H9 (cell line): ENCODE data around the gene KDM3A. TPM values are rescaled to one million over a fixed set of nuclear protein-coding genes. Genes with fewer than 3 reads are reported as not detected.

Source experiments
- DNase-seq: peaks from one replicate; pipeline ENCODE4 v3.0.0-alpha.2; 2017
- H2AFZ ChIP-seq: one replicate; pipeline ENCODE4 v1.6.1; 2013; ENCODE audit warnings: mild to moderate bottlenecking, low read length, control low read depth, moderate library complexity
- H2AK5ac ChIP-seq: 2 replicates; pipeline ENCODE4 v1.6.1; 2013; ENCODE audit warnings: low read length, control low read depth, mixed read lengths; ENCODE audit not compliant: insufficient read length
- H2BK120ac ChIP-seq: one replicate; pipeline ENCODE4 v1.6.1; 2013; ENCODE audit warnings: low read depth, mild to moderate bottlenecking, low read length, control low read depth, inconsistent platforms; ENCODE audit not compliant: poor library complexity, severe bottlenecking
- H2BK12ac ChIP-seq: 2 replicates; pipeline ENCODE4 v1.6.1; 2013; ENCODE audit warnings: low read length, control low read depth, mixed read lengths, low read depth; ENCODE audit not compliant: insufficient read length
- H2BK15ac ChIP-seq: 2 replicates; pipeline ENCODE4 v1.6.1; 2013; ENCODE audit warnings: low read depth, low read length, control low read depth
- H2BK20ac ChIP-seq: one replicate; pipeline ENCODE4 v1.6.1; 2013; ENCODE audit warnings: low read depth, mild to moderate bottlenecking, low read length, control low read depth, inconsistent platforms; ENCODE audit not compliant: poor library complexity, severe bottlenecking
- H2BK5ac ChIP-seq: 2 replicates; pipeline ENCODE4 v1.6.1; 2013; ENCODE audit warnings: low read length, control low read depth, mixed read lengths; ENCODE audit not compliant: insufficient read length
- H3K14ac ChIP-seq: 2 replicates; pipeline ENCODE4 v1.6.1; 2013; ENCODE audit warnings: low read length, control low read depth; ENCODE audit not compliant: insufficient read depth
- H3K18ac ChIP-seq: 2 replicates; pipeline ENCODE4 v1.6.1; 2013; ENCODE audit warnings: low read depth, mild to moderate bottlenecking, mixed read lengths, low read length, control low read depth; ENCODE audit not compliant: insufficient read length
- H3K23ac ChIP-seq: 2 replicates; pipeline ENCODE4 v1.6.1; 2013; ENCODE audit warnings: low read length, control low read depth, mixed read lengths, low read depth; ENCODE audit not compliant: insufficient read length
- H3K23me2 ChIP-seq: 2 replicates; pipeline ENCODE4 v1.6.1; 2013; ENCODE audit warnings: low read depth, mild to moderate bottlenecking, mixed read lengths, low read length, control low read depth; ENCODE audit not compliant: insufficient read length, poor library complexity, severe bottlenecking
- H3K27ac ChIP-seq: 2 replicates; pipeline ENCODE4 v1.5.1; 2013; ENCODE audit warnings: low read length, control low read depth, mixed read lengths, low read depth; ENCODE audit not compliant: insufficient read length
- H3K27me3 ChIP-seq: 2 replicates; pipeline ENCODE4 v1.6.1; 2013; ENCODE audit warnings: low read length, control low read depth, inconsistent platforms; ENCODE audit not compliant: insufficient read depth
- H3K4ac ChIP-seq: 2 replicates; pipeline ENCODE4 v1.6.1; 2013; ENCODE audit warnings: low read depth, mild to moderate bottlenecking, control low read depth, inconsistent platforms, low read length, moderate library complexity
- H3K4me1 ChIP-seq: 2 replicates; pipeline ENCODE4 v1.6.1; 2013; ENCODE audit warnings: low read length, control low read depth, inconsistent platforms; ENCODE audit not compliant: insufficient read depth
- H3K4me2 ChIP-seq: 2 replicates; pipeline ENCODE4 v1.6.1; 2013; ENCODE audit warnings: low read length, control low read depth, mixed read lengths; ENCODE audit not compliant: insufficient read length, insufficient read depth
- H3K56ac ChIP-seq: 2 replicates; pipeline ENCODE4 v1.6.1; 2013; ENCODE audit warnings: low read depth, mild to moderate bottlenecking, mixed read lengths, low read length, control low read depth; ENCODE audit not compliant: insufficient read length
- H3K79me1 ChIP-seq: 2 replicates; pipeline ENCODE4 v1.6.1; 2013; ENCODE audit warnings: low read depth, mild to moderate bottlenecking, moderate library complexity, low read length, control low read depth, inconsistent platforms; ENCODE audit not compliant: insufficient read depth, poor library complexity, severe bottlenecking
- H3K79me2 ChIP-seq: 2 replicates; pipeline ENCODE4 v1.6.1; 2013; ENCODE audit warnings: low read length, control low read depth, inconsistent platforms; ENCODE audit not compliant: insufficient read depth
- H3K9ac ChIP-seq: 2 replicates; pipeline ENCODE4 v1.6.1; 2013; ENCODE audit warnings: low read length, control low read depth, mixed read lengths; ENCODE audit not compliant: insufficient read length; ENCODE audit errors: extremely low read depth
- H3K9me3 ChIP-seq: one replicate; pipeline ENCODE4 v1.6.1; 2013; ENCODE audit warnings: low read depth, low read length, inconsistent platforms; ENCODE audit not compliant: control insufficient read depth
- H3T11ph ChIP-seq: one replicate; pipeline ENCODE4 v1.6.1; 2013; ENCODE audit warnings: mild to moderate bottlenecking, low read length, control low read depth, inconsistent platforms
- H4K20me1 ChIP-seq: one replicate; pipeline ENCODE4 v1.6.1; 2013; ENCODE audit not compliant: control insufficient read depth, insufficient read length, insufficient read depth
- H4K5ac ChIP-seq: 2 replicates; pipeline ENCODE4 v1.6.1; 2013; ENCODE audit warnings: low read depth, mild to moderate bottlenecking, mixed read lengths, low read length, control low read depth; ENCODE audit not compliant: insufficient read length
- H4K8ac ChIP-seq: replicated peaks from 2 replicates; pipeline ENCODE4 v1.6.1; 2013; ENCODE audit warnings: low read length, control low read depth, mixed read lengths, low read depth; ENCODE audit not compliant: insufficient read length
- H4K91ac ChIP-seq: 2 replicates; pipeline ENCODE4 v1.6.1; 2013; ENCODE audit warnings: low read depth, mild to moderate bottlenecking, moderate library complexity, mixed read lengths, low read length, control low read depth; ENCODE audit not compliant: insufficient read length
- H3K27ac Mint-ChIP-seq, 3 experiments: 2 replicates in 2 of 3; 3 replicates in 1 of 3; pipeline ENCODE4 v1.8.0; 2020 to 2021; ENCODE audit warnings: mixed read lengths in 3 of 3, mild to moderate bottlenecking in 1 of 3, moderate library complexity in 1 of 3
- H3K27me3 Mint-ChIP-seq: 2 replicates; pipeline ENCODE4 v1.8.0; 2021; ENCODE audit warnings: low read depth, mild to moderate bottlenecking, moderate library complexity, mixed read lengths
- H3K36me3 Mint-ChIP-seq, 3 experiments: 2 replicates in 2 of 3; 3 replicates in 1 of 3; pipeline ENCODE4 v1.8.0; 2020 to 2021; ENCODE audit warnings: low read depth in 3 of 3, mixed read lengths in 3 of 3; ENCODE audit not compliant: insufficient read depth in 1 of 3
- H3K4me1 Mint-ChIP-seq, 2 experiments: 2 replicates each; pipeline ENCODE4 v1.8.0; 2020; ENCODE audit warnings: mixed read lengths in 2 of 2
- H3K4me3 Mint-ChIP-seq, 2 experiments: 2 replicates in 1 of 2; 3 replicates in 1 of 2; pipeline ENCODE4 v1.8.0; 2020 to 2021; ENCODE audit warnings: mild to moderate bottlenecking in 2 of 2, mixed read lengths in 2 of 2, moderate library complexity in 1 of 2
- H3K9me3 Mint-ChIP-seq, 2 experiments: 2 replicates in 1 of 2; 3 replicates in 1 of 2; pipeline ENCODE4 v1.8.0; 2020; ENCODE audit warnings: mild to moderate bottlenecking in 2 of 2, mixed read lengths in 2 of 2, moderate library complexity in 1 of 2
- WGBS: extraction: QIAGEN DNeasy Blood & Tissue Kit; methylation state at CpG from one replicate; pipeline ENCODE4 v1.1.7; 2013; ENCODE audit warnings: missing lambda C conversion rate, low lambda C conversion rate, mixed read lengths; ENCODE audit not compliant: insufficient read length; ENCODE audit errors: extremely low coverage; 5-methylcytosine and 5-hydroxymethylcytosine counted together
- total RNA-seq: library from RNA; stranded (reverse); gene quantifications from 2 replicates; pipeline ENCODE4 v1.2.1, GENCODE V29; 2021
- TF ChIP-seq, protein P1 (sequence below): fragments of 200-600 bp; sonication (generic); conservative IDR thresholded peaks from 3 replicates; pipeline ENCODE4 v1.8.0; 2021; ENCODE audit warnings: antibody characterized with exemption, mild to moderate bottlenecking

Gene KDM3A
- total RNA-seq, 1 experiment from 2014 or later = 28.1 TPM

DNA sequence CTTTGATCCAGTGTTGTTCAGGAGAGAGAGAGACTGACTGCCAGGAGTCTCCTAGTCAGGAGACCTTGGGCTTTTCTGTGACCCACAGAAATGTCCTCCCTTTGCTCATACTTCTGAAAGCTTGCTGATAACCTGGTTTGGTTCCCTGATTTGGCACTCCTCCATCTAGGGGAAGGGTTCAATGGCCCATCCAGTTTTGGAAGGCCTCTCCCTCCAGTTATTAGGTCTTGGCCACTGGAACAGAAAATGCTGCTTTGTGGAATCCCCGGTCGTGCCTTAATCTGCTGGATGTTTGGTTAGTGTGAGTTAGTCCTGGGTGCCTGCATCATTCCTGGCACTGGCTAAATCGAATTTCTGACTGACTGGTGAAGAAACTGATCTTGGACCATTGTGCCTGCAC lies 35.7 kb downstream of the KDM3A start:
- Histone ChIP-seq H2BK15ac (no peak overlapping the region), H4K5ac (no peak overlapping the region), H3K4ac (no peak overlapping the region), H3K9ac (no peak overlapping the region), H4K20me1 (no peaks in the 10 kb centered on the region), H2AFZ (no peak overlapping the region), H2AK5ac (no peak overlapping the region), H3K18ac (no peak overlapping the region), H2BK12ac (no peak overlapping the region), H2BK20ac (no peak overlapping the region), H3K27ac (no peak overlapping the region), H4K8ac (no peak overlapping the region), H3T11ph (no peak overlapping the region), H3K56ac (no peak overlapping the region), H3K23me2 (no peaks in the 10 kb centered on the region), H3K4me2 (no peak overlapping the region), H2BK5ac (no peak overlapping the region), H2BK120ac (no peak overlapping the region), H3K27me3 (no peaks in the 10 kb centered on the region), H3K79me2 (no peaks in the 10 kb centered on the region), H3K79me1 (no peaks in the 10 kb centered on the region), H3K14ac (no peak overlapping the region), H3K9me3 (no peaks in the 10 kb centered on the region), H4K91ac (no peak overlapping the region), H3K4me1 (0 out of 2 replicates have a peak, but pooled peaks cover 2% of the 10 kb centered on the region), H3K23ac (no peak overlapping the region)
- H3K4me3 Mint-ChIP-seq = no peak overlapping the region
- H3K4me1 Mint-ChIP-seq = peaks cover 15 to 20% of the 10 kb centered on the region in 2 experiments
- no peak overlapping the region for H3K27ac Mint-ChIP-seq
- H3K36me3 Mint-ChIP-seq = peaks cover 19 to 78% (median 70%) of the 10 kb centered on the region in 3 experiments; a peak in 6 of 7 replicates
- DNase-seq = no peak
- no peaks in the 10 kb centered on the region for H3K27me3 Mint-ChIP-seq
- H3K9me3 Mint-ChIP-seq = no peaks in the 10 kb centered on the region
- WGBS = no CpG with 5 or more reads among the region's 3 CpGs
- TF ChIP-seq, protein P1, sequence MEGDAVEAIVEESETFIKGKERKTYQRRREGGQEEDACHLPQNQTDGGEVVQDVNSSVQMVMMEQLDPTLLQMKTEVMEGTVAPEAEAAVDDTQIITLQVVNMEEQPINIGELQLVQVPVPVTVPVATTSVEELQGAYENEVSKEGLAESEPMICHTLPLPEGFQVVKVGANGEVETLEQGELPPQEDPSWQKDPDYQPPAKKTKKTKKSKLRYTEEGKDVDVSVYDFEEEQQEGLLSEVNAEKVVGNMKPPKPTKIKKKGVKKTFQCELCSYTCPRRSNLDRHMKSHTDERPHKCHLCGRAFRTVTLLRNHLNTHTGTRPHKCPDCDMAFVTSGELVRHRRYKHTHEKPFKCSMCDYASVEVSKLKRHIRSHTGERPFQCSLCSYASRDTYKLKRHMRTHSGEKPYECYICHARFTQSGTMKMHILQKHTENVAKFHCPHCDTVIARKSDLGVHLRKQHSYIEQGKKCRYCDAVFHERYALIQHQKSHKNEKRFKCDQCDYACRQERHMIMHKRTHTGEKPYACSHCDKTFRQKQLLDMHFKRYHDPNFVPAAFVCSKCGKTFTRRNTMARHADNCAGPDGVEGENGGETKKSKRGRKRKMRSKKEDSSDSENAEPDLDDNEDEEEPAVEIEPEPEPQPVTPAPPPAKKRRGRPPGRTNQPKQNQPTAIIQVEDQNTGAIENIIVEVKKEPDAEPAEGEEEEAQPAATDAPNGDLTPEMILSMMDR = no peak
